ENCODE results near the gene ZNF786. TPM values are rescaled to one million over a fixed set of nuclear protein-coding genes. Genes with fewer than 3 reads are reported as not detected.
"Not testable (repeated sequence)": the region's sequence is repeated elsewhere in the genome, so short reads cannot be mapped to it uniquely, and the experiment has no call there.

ZNF786 gene
- polyA plus RNA-seq, 6 donors from 2014 or later: 3.6 to 15.1 (median 6.3) TPM

GRCh38 chr7:149043936-149044335 lies 46.6 kb downstream of the ZNF786 start:
- Mint-ChIP-seq H3K36me3 (no peaks in the 10 kb centered on the region), H3K9me3 (peaks cover 0 to 4% (median 0%) of the 10 kb centered on the region in 7 donors)
- ATAC-seq (ENCODE audit: low read depth in 2 of 2): no peak

DNA sequence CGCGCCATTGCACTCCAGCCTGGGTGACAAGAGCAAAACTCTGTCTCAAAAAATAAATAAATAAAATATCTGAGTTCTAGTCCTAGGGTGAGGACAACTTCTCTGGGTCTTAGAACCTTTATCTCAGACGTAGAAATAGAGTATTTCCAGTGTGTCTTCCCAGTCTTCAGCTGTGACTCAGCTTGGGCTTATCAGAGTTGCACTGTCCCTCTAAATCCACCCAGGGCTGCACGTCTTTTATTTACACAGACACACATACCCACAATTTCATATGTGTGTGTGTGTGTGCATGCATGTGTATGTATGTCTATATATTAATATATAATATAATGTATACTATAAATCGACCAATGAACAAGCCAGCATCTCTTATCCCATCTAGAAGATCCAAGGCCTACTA lies 49.2 kb downstream of the ZNF786 start:
- peaks cover 0 to 16% (median 13%) of the 10 kb centered on the region in 7 donors for H3K9me3 Mint-ChIP-seq
- ATAC-seq (ENCODE audit: low read depth in 2 of 2) (no peak), DNase-seq (no peak)
- peaks cover 0 to 5% (median 0%) of the 10 kb centered on the region in 3 donors for H3K4me1 Mint-ChIP-seq
- H3K4me3 Mint-ChIP-seq: no peak overlapping the region
- peaks cover 0 to 13% (median 0%) of the 10 kb centered on the region in 3 donors for H3K27me3 Mint-ChIP-seq
- no peak overlapping the region for H3K27ac Mint-ChIP-seq
- peaks cover 0 to 15% of the 10 kb centered on the region in 2 donors for H3K36me3 Mint-ChIP-seq

More at GRCh38 chr7:149043936-149044335, 46.6 kb downstream of the ZNF786 start:
- no peak for DNase-seq
- Mint-ChIP-seq H3K4me3 (no peak overlapping the region), H3K27me3 (peaks cover 0 to 18% (median 0%) of the 10 kb centered on the region in 3 donors), H3K4me1 (no peaks in the 10 kb centered on the region), H3K27ac (peak overlapping the region in 1 of 6 donors; percentile 67)

DNA sequence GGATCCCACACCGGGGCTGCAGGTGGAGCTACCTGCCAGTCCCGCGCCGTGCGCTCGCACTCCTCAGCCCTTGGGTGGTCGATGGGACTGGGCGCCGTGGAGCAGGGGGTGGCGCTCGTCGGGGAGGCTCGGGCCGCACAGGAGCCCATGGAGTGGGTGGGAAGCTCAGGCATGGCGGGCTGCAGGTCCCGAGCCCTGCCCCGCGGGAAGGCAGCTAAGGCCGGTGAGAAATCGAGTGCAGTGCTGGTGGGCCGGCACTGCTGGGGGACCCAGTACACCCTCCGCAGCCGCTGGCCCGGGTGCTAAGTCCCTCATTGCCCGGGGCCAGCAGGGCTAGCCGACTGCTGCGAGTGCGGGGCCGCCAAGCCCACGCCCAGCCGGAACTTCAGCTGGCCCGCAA lies 51.9 kb downstream of the ZNF786 start:
- Mint-ChIP-seq H3K27me3 (peaks cover 0 to 13% (median 0%) of the 10 kb centered on the region in 3 donors), H3K36me3 (peaks cover 0 to 16% of the 10 kb centered on the region in 2 donors), H3K9me3 (peaks cover 0 to 22% (median 15%) of the 10 kb centered on the region in 7 donors)
- not testable (repeated sequence) for ATAC-seq (ENCODE audit: low read depth in 2 of 2); H3K27ac Mint-ChIP-seq; H3K4me3 Mint-ChIP-seq; H3K4me1 Mint-ChIP-seq; DNase-seq

GRCh38 chr7:149036676-149037075 lies 53.8 kb downstream of the ZNF786 start:
- Mint-ChIP-seq H3K27me3 (peaks cover 0 to 8% (median 0%) of the 10 kb centered on the region in 3 donors), H3K4me3 (no peak overlapping the region), H3K27ac (no peak overlapping the region), H3K9me3 (peaks cover 0 to 22% (median 15%) of the 10 kb centered on the region in 7 donors), H3K36me3 (peaks cover 0 to 16% of the 10 kb centered on the region in 2 donors), H3K4me1 (peaks cover 0 to 5% (median 0%) of the 10 kb centered on the region in 3 donors)
- DNase-seq (no peak), ATAC-seq (ENCODE audit: low read depth in 2 of 2) (no peak)

GRCh38 chr7:149031353-149031910 lies 59.1 kb downstream of the ZNF786 start:
- Mint-ChIP-seq H3K9me3 (peaks cover 0 to 7% (median 2%) of the 10 kb centered on the region in 7 donors), H3K27ac (peak overlapping the region in 1 of 6 donors; percentile 69), H3K27me3 (no peaks in the 10 kb centered on the region), H3K36me3 (peaks cover 0 to 1% of the 10 kb centered on the region in 2 donors), H3K4me1 (peaks cover 18 to 22% (median 21%) of the 10 kb centered on the region in 3 donors), H3K4me3 (no peak overlapping the region)
- DNase-seq (no peak), ATAC-seq (ENCODE audit: low read depth in 2 of 2) (no peak)

DNA sequence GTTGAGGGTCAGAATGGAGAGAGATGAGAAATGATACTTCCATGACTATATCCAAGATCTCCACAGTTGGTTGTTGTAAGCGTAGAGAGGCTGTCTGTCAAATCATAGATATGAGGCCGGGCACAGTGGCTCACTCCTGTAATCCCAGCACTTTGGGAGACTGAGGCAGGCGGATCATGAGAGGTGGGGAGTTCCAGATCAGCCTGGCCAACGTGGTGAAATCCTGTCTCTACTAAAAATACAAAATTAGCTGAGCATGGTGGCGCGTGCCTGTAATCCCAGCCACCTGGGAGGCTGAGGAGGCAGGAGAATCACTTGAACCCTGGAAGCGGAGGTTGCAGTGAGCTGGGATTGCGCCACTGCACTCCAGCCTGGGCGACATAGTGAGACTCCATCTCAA lies 60.1 kb downstream of the ZNF786 start:
- H3K27me3 Mint-ChIP-seq; H3K36me3 Mint-ChIP-seq; DNase-seq; H3K27ac Mint-ChIP-seq; ATAC-seq (ENCODE audit: low read depth in 2 of 2); H3K9me3 Mint-ChIP-seq: not testable (repeated sequence)
- Mint-ChIP-seq H3K4me1 (peaks cover 20 to 32% (median 31%) of the 10 kb centered on the region in 3 donors), H3K4me3 (peak overlapping the region in 1 of 8 donors; percentile 28)

DNA sequence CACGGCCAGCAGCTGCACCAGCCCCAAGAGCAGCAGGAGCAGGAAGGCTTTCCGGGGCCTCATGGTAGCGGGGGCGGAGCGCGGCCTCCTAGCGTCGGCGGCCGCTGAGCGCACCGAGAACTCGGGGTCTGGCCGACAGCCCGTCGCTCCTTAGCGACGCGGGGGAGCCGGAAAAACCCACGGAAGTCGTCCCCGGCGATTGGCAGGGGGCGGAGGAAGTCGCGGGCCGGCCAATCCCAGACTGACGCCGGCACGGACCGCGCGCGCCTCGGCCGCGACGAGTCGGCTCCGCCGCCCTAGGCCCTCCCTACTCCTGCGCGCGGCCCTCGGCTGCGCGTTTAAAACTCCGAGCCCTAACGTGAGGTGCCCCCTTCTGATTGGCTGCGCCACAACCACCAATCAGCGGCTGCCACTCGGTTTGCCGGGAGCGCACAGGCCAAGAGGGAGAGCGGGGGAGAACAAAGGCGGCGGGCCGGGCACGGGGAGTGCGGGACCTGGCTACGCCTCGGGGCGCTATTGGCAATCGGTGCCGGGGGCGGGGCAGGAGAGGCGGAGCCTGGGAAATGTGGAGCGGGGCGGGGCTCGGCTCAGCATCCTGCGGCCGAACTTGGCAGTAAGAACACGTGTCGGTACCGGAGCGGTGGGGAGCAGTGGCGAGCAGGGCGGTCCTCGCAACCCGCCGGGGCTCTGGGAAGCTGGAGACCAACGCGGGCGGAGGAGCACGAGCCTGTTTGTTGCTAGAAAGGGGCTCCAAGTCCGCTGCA lies 62.0 kb downstream of the ZNF786 start, which contains the start of gene PDIA4:
TSS of gene PDIA4 (minus strand) at position 160 of the 764 bp plus-strand sequence. CDS start at position 63, 97 bp downstream.
- ATAC-seq (ENCODE audit: low read depth in 2 of 2) (peak; percentile 83 to 85), DNase-seq (peak; percentile 100)
- Mint-ChIP-seq H3K9me3 (no peaks in the 10 kb centered on the region), H3K27me3 (no peaks in the 10 kb centered on the region), H3K36me3 (no peaks in the 10 kb centered on the region), H3K4me3 (peak within 1 kb of the TSS; percentile 90 to 96 (median 94)), H3K4me1 (peaks cover 27 to 41% (median 39%) of the 10 kb centered on the region in 3 donors), H3K27ac (peak within 1 kb of the TSS; percentile 85 to 98 (median 94))

DNA sequence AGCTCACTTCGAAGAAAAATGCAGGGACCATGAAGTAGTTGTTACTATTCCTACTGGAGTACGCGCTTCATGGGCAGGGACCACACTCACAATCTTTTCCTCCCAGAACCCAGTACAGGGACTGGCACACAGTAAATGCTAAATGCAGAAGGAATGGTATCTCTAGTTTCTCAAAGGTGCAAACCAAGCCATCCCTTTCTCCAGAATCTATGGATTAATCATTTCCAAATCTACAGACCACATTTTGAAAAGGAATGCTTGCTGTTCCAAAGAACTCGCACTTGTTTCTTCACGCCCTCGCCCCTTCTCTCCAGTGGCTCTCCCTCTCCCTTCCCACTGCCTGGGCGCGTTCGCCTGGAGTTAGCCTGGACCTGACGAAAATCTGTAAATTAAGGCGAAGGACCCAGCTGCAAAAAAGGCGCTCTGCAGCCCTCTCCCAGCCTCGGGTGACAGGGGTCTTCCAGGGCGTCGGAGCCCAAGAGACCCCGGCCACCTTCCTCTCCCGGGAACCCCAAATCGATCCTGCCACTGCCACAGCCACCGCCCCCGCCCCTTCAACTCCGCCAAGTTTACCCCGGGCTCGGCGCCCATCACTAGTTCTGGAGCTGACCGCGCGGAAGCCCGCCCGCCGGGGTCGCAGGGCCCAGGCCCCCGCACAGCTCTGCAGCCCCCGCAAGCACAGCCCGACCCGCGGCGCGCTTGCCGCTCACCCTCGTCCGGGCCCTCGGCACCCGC lies 62.7 kb downstream of the ZNF786 start:
- H3K4me1 Mint-ChIP-seq: peaks cover 30 to 45% (median 44%) of the 10 kb centered on the region in 3 donors
- no peaks in the 10 kb centered on the region for H3K36me3 Mint-ChIP-seq
- peak overlapping the region; percentile 85 to 98 (median 92) for H3K27ac Mint-ChIP-seq
- H3K4me3 Mint-ChIP-seq: peak overlapping the region; percentile 90 to 96 (median 94)
- ATAC-seq (ENCODE audit: low read depth in 2 of 2) (no peak), DNase-seq (no peak)
- no peaks in the 10 kb centered on the region for H3K27me3 Mint-ChIP-seq
- H3K9me3 Mint-ChIP-seq: no peaks in the 10 kb centered on the region

- no peaks in the 10 kb centered on the region for H3K36me3 Mint-ChIP-seq
- peak overlapping the region in 5 of 6 donors; percentile 86 to 96 (median 90) for H3K27ac Mint-ChIP-seq
- H3K4me1 Mint-ChIP-seq: peaks cover 30 to 47% (median 44%) of the 10 kb centered on the region in 3 donors
- H3K9me3 Mint-ChIP-seq: no peaks in the 10 kb centered on the region
- DNase-seq: no peak
- H3K4me3 Mint-ChIP-seq: peak overlapping the region; percentile 90 to 96 (median 94)
- H3K27me3 Mint-ChIP-seq: no peaks in the 10 kb centered on the region
- ATAC-seq (ENCODE audit: low read depth in 2 of 2): no peak
Measured at GRCh38 chr7:149027055-149027454, 63.5 kb downstream of the ZNF786 start.

- Mint-ChIP-seq H3K4me1 (peaks cover 35 to 56% (median 50%) of the 10 kb centered on the region in 3 donors), H3K4me3 (no peak overlapping the region), H3K36me3 (peaks cover 9 to 15% of the 10 kb centered on the region in 2 donors), H3K27ac (peak overlapping the region in 1 of 6 donors; percentile 14), H3K27me3 (no peaks in the 10 kb centered on the region), H3K9me3 (no peaks in the 10 kb centered on the region)
- DNase-seq (no peak), ATAC-seq (ENCODE audit: low read depth in 2 of 2) (no peak)
Measured at GRCh38 chr7:149023662-149024061, 66.9 kb downstream of the ZNF786 start.

DNA sequence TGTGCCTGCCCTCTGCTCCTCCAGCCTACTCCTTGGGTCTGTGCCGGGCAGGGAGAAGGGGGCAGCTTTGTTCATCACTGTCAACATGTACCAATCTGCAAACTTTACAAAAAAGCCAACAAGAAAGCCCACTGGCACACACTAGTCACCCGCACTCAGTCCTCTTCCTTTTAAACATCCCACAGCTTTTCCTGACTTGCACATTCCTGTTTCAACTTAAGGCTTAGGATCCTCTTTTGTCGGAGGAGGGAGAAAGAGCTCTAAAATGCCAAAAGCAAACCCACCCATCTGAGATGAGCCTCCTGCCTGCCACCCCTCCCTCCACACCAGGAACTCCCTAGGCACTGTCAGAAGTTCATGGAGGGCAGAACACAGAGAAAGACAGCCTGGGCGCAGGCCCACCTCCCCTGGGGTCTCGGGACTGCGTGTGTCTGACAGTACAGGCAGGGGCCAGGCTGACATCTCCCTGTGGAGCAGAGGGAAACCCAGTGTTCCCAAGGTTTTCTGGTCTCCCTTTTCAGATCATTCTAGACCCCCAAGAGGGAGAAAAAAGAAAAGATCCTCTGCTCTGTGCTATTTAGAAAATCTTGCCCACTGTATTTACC lies 67.7 kb downstream of the ZNF786 start:
- Mint-ChIP-seq H3K4me3 (no peak overlapping the region), H3K4me1 (peaks cover 31 to 54% (median 48%) of the 10 kb centered on the region in 3 donors), H3K27ac (peak overlapping the region in 3 of 6 donors; percentile 42 to 61 (median 60)), H3K27me3 (no peaks in the 10 kb centered on the region), H3K36me3 (peaks cover 9 to 15% of the 10 kb centered on the region in 2 donors), H3K9me3 (no peaks in the 10 kb centered on the region)
- DNase-seq (no peak), ATAC-seq (ENCODE audit: low read depth in 2 of 2) (no peak)

DNA sequence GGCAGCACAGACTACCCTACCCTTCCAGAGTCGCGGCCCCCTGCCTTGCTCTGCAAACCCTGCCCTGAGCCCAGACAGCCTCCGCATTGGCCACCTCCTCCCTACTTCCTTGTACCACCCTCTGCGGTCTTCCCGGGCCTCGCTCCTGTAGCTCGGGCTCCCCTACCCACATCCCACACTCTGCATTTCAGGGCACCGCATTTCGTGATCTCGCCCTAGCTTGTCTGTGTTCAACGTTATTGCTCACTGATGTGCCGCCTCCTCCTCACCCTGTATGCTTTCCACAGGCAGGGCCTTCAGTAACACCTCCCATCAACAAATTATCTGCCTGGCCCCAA lies 68.8 kb downstream of the ZNF786 start:
- DNase-seq (no peak), ATAC-seq (ENCODE audit: low read depth in 2 of 2) (no peak)
- Mint-ChIP-seq H3K27ac (peak overlapping the region in 5 of 6 donors; percentile 29 to 50 (median 38)), H3K4me3 (no peak overlapping the region), H3K4me1 (peaks cover 19 to 45% (median 36%) of the 10 kb centered on the region in 3 donors), H3K27me3 (no peaks in the 10 kb centered on the region), H3K36me3 (peaks cover 12 to 15% of the 10 kb centered on the region in 2 donors), H3K9me3 (no peaks in the 10 kb centered on the region)

DNA sequence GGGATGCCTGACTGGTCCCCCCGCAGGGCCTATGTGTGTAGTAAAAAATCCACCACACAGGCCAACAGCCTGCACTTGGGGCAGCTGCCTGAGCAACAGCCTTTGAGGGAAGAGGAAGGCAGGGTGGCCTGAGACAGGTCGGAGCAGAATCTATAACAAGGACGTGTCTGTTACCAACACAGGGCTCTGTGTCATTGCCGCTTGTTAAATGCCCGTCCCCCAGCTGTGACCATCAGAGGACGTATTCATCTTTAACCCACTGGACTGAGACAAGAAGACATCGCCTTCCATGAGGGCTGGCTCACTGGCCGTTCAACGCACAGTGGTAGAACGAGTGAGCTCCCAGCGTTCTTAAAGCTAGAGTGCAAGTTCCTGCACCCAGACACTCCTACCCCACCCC lies 70.0 kb downstream of the ZNF786 start:
- Mint-ChIP-seq H3K27me3 (no peaks in the 10 kb centered on the region), H3K9me3 (no peaks in the 10 kb centered on the region), H3K4me3 (no peak overlapping the region), H3K4me1 (peaks cover 18 to 33% (median 25%) of the 10 kb centered on the region in 3 donors), H3K27ac (peak overlapping the region in 2 of 6 donors; percentile 29 to 76), H3K36me3 (peaks cover 13 to 15% of the 10 kb centered on the region in 2 donors)
- ATAC-seq (ENCODE audit: low read depth in 2 of 2): no peak
- no peak for DNase-seq

Data from naive B cell (primary cell).